ENCODE measurements around the gene SSTR5.

Gene SSTR5

GRCh38 chr16:1094601-1095449 lies 22.3 kb downstream of the SSTR5 start:
- DNase-seq (ENCODE audit: low read depth, low spot score) = no peak
- Histone ChIP-seq H3K9ac (ENCODE audit: insufficient read length, low read depth) (peak overlapping the region; percentile 26), H3K4me1 (ENCODE audit: insufficient read depth, insufficient read length) (peaks cover 23% of the 10 kb centered on the region), H3K4me3 (ENCODE audit: insufficient read length, low read depth) (no peak overlapping the region), H3K27me3 (ENCODE audit: insufficient read depth, insufficient read length) (no peaks in the 10 kb centered on the region), H3K36me3 (ENCODE audit: insufficient read depth, insufficient read length, low read length) (no peaks in the 10 kb centered on the region), H3K9me3 (ENCODE audit: insufficient read depth, low read length) (no peaks in the 10 kb centered on the region)
- no peak for TF ChIP-seq SUZ12 (IDR thresholded peaks at IDR 0.05; ENCODE audit: extremely low read depth, insufficient read depth, insufficient read length)
- TF ChIP-seq ZNF274 (IDR thresholded peaks at IDR 0.05; ENCODE audit: low read depth, low read length) = no peak
- TF ChIP-seq YY1 (IDR thresholded peaks at IDR 0.05; ENCODE audit: insufficient read depth, insufficient read length) = no peak

GRCh38 chr16:1095450-1096168 lies 23.1 kb downstream of the SSTR5 start:
- DNase-seq (ENCODE audit: low read depth, low spot score) = no peak
- Histone ChIP-seq H3K9ac (ENCODE audit: insufficient read length, low read depth) (no peak overlapping the region), H3K9me3 (ENCODE audit: insufficient read depth, low read length) (no peaks in the 10 kb centered on the region), H3K4me1 (ENCODE audit: insufficient read depth, insufficient read length) (peaks cover 19% of the 10 kb centered on the region), H3K36me3 (ENCODE audit: insufficient read depth, insufficient read length, low read length) (no peaks in the 10 kb centered on the region), H3K4me3 (ENCODE audit: insufficient read length, low read depth) (no peak overlapping the region), H3K27me3 (ENCODE audit: insufficient read depth, insufficient read length) (no peaks in the 10 kb centered on the region)
- TF ChIP-seq SUZ12 (IDR thresholded peaks at IDR 0.05; ENCODE audit: extremely low read depth, insufficient read depth, insufficient read length) (no peak), YY1 (IDR thresholded peaks at IDR 0.05; ENCODE audit: insufficient read depth, insufficient read length) (no peak), ZNF274 (IDR thresholded peaks at IDR 0.05; ENCODE audit: low read depth, low read length) (no peak)

GRCh38 chr16:1096169-1097082 lies 23.9 kb downstream of the SSTR5 start, which contains the start of gene C1QTNF8:
Gene C1QTNF8 (minus strand): TSS chr16:1096244. CDS start chr16:1094922, 1,322 bp downstream.
- Histone ChIP-seq H3K27me3 (ENCODE audit: insufficient read depth, insufficient read length) (no peaks in the 10 kb centered on the region), H3K9me3 (ENCODE audit: insufficient read depth, low read length) (no peaks in the 10 kb centered on the region), H3K9ac (ENCODE audit: insufficient read length, low read depth) (peak within 1 kb of the TSS; percentile 42), H3K36me3 (ENCODE audit: insufficient read depth, insufficient read length, low read length) (no peaks in the 10 kb centered on the region), H3K4me3 (ENCODE audit: insufficient read length, low read depth) (no peak within 1 kb of the TSS), H3K4me1 (ENCODE audit: insufficient read depth, insufficient read length) (peaks cover 17% of the 10 kb centered on the region)
- DNase-seq (ENCODE audit: low read depth, low spot score) = no peak
- no peak for TF ChIP-seq ZNF274 (IDR thresholded peaks at IDR 0.05; ENCODE audit: low read depth, low read length)
- TF ChIP-seq SUZ12 (IDR thresholded peaks at IDR 0.05; ENCODE audit: extremely low read depth, insufficient read depth, insufficient read length) = no peak
- no peak for TF ChIP-seq YY1 (IDR thresholded peaks at IDR 0.05; ENCODE audit: insufficient read depth, insufficient read length)

- Histone ChIP-seq H3K9me3 (ENCODE audit: insufficient read depth, low read length) (no peaks in the 10 kb centered on the region), H3K4me1 (ENCODE audit: insufficient read depth, insufficient read length) (peaks cover 14% of the 10 kb centered on the region), H3K36me3 (ENCODE audit: insufficient read depth, insufficient read length, low read length) (no peaks in the 10 kb centered on the region), H3K9ac (ENCODE audit: insufficient read length, low read depth) (peak overlapping the region; percentile 10), H3K27me3 (ENCODE audit: insufficient read depth, insufficient read length) (no peaks in the 10 kb centered on the region), H3K4me3 (ENCODE audit: insufficient read length, low read depth) (no peak overlapping the region)
- TF ChIP-seq SUZ12 (IDR thresholded peaks at IDR 0.05; ENCODE audit: extremely low read depth, insufficient read depth, insufficient read length) (no peak), YY1 (IDR thresholded peaks at IDR 0.05; ENCODE audit: insufficient read depth, insufficient read length) (no peak), ZNF274 (IDR thresholded peaks at IDR 0.05; ENCODE audit: low read depth, low read length) (no peak)
- DNase-seq (ENCODE audit: low read depth, low spot score) = no peak
Measured at GRCh38 chr16:1097156-1097555, 24.6 kb downstream of the SSTR5 start.

GRCh38 chr16:1097800-1098199 lies 25.3 kb downstream of the SSTR5 start:
- H3K9me3 ChIP-seq (ENCODE audit: insufficient read depth, low read length) = no peaks in the 10 kb centered on the region
- no peak overlapping the region for H3K4me3 ChIP-seq (ENCODE audit: insufficient read length, low read depth)
- H3K27me3 ChIP-seq (ENCODE audit: insufficient read depth, insufficient read length) = no peaks in the 10 kb centered on the region
- H3K36me3 ChIP-seq (ENCODE audit: insufficient read depth, insufficient read length, low read length) = no peaks in the 10 kb centered on the region
- no peak for DNase-seq (ENCODE audit: low read depth, low spot score)
- peaks cover 14% of the 10 kb centered on the region for H3K4me1 ChIP-seq (ENCODE audit: insufficient read depth, insufficient read length)
- no peak overlapping the region for H3K9ac ChIP-seq (ENCODE audit: insufficient read length, low read depth)
- TF ChIP-seq ZNF274 (IDR thresholded peaks at IDR 0.05; ENCODE audit: low read depth, low read length) (no peak), YY1 (IDR thresholded peaks at IDR 0.05; ENCODE audit: insufficient read depth, insufficient read length) (no peak), SUZ12 (IDR thresholded peaks at IDR 0.05; ENCODE audit: extremely low read depth, insufficient read depth, insufficient read length) (no peak)

GRCh38 chr16:1098266-1098991 lies 25.9 kb downstream of the SSTR5 start:
- H3K9me3 ChIP-seq (ENCODE audit: insufficient read depth, low read length) = no peaks in the 10 kb centered on the region
- peaks cover 16% of the 10 kb centered on the region for H3K4me1 ChIP-seq (ENCODE audit: insufficient read depth, insufficient read length)
- H3K4me3 ChIP-seq (ENCODE audit: insufficient read length, low read depth) = no peak overlapping the region
- no peaks in the 10 kb centered on the region for H3K36me3 ChIP-seq (ENCODE audit: insufficient read depth, insufficient read length, low read length)
- no peak for DNase-seq (ENCODE audit: low read depth, low spot score)
- no peak overlapping the region for H3K9ac ChIP-seq (ENCODE audit: insufficient read length, low read depth)
- H3K27me3 ChIP-seq (ENCODE audit: insufficient read depth, insufficient read length) = no peaks in the 10 kb centered on the region
- TF ChIP-seq ZNF274 (IDR thresholded peaks at IDR 0.05; ENCODE audit: low read depth, low read length) = no peak
